Activated B cell treated with CpG ODN at 0.5 μM for 24 hours (primary cell): Measurements from ENCODE around the gene LRIT3. TPM values are rescaled to one million over a fixed set of nuclear protein-coding genes. Genes with fewer than 3 reads are reported as not detected.

ENCODE experiments used
- ATAC-seq: fragments of 200-7000 bp; cut with Tn5 transposase; one replicate; pipeline ENCODE4 v1.10.0; 2021; ENCODE audit warnings: low read depth, mild to moderate bottlenecking, moderate library complexity
- CTCF ChIA-PET: fragments of 350-600 bp; sonication (Branson Sonifier 250); formaldehyde crosslinking; loops from one replicate; lab custom pipeline; 2021; ENCODE audit warnings: antibody characterized with exemption; lab: Charles Lee
- POLR2A ChIA-PET: fragments of 350-600 bp; sonication (Branson Sonifier 250); formaldehyde crosslinking; loops from one replicate; lab custom pipeline; 2021; ENCODE audit warnings: antibody characterized with exemption; lab: Charles Lee
- DNase-seq: peaks from one replicate; pipeline ENCODE4 v3.0.0; 2022
- H3K27ac Mint-ChIP-seq: one replicate; pipeline ENCODE4 v1.8.0; 2020; ENCODE audit warnings: mixed read lengths
- H3K27me3 Mint-ChIP-seq: one replicate; pipeline ENCODE4 v1.8.0; 2021; ENCODE audit warnings: mixed read lengths
- H3K36me3 Mint-ChIP-seq: one replicate; pipeline ENCODE4 v1.8.0; 2021; ENCODE audit warnings: low read depth, mixed read lengths
- H3K4me1 Mint-ChIP-seq: one replicate; pipeline ENCODE4 v1.8.0; 2021; ENCODE audit warnings: mixed read lengths
- H3K4me3 Mint-ChIP-seq: one replicate; pipeline ENCODE4 v1.8.0; 2020; ENCODE audit warnings: mild to moderate bottlenecking, mixed read lengths
- H3K9me3 Mint-ChIP-seq: one replicate; pipeline ENCODE4 v1.8.0; 2020; ENCODE audit warnings: mixed read lengths
- intact Hi-C: fragments of 100-400 bp; cut with micrococcal nuclease; formaldehyde crosslinking; loops from one replicate; pipeline ENCODE4 v1.15.1; 2024
- total RNA-seq: library from RNA; stranded (reverse); gene quantifications from 2 replicates; pipeline ENCODE4 v1.2.3, GENCODE V29; 2022
- TF ChIP-seq, protein P1 (sequence below): fragments of 200-600 bp; IDR thresholded peaks from one replicate; pipeline ENCODE4 v1.8.0; 2022; ENCODE audit warnings: antibody characterized with exemption, mild to moderate bottlenecking

LRIT3 gene
- total RNA-seq, 1 donor from 2014 or later = 0.22 TPM

DNA sequence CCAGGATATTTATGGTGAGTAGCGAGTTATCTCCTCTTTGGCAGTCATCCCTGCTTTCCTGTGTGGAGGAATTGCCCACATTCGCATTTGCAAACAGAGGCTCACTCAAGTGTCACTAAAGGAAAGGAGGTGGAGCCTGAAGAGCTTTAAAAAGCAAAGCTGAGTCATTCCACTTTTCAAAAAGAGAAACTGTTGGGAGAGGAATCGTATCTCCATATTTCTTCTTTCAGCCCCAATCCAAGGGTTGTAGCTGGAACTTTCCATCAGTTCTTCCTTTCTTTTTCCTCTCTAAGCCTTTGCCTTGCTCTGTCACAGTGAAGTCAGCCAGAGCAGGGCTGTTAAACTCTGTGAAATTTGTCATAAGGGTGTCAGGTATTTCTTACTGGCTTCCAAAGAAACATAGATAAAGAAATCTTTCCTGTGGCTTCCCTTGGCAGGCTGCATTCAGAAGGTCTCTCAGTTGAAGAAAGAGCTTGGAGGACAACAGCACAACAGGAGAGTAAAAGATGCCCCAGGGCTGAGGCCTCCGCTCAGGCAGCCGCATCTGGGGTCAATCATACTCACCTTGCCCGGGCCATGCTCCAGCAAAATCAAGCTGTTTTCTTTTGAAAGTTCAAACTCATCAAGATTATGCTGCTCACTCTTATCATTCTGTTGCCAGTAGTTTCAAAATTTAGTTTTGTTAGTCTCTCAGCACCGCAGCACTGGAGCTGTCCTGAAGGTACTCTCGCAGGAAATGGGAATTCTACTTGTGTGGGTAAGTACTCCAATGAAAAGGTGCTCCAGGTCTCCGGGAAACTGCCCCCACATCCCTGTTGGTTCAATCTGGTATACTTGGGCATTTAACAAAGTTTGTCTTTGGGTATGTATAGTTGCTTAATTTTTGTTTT lies 65.0 kb downstream of the LRIT3 start, which contains the start of gene EGF:
Gene EGF (plus strand): TSS at position 178 of the 890 bp plus-strand sequence. CDS start 453 bp downstream, at position 631.
- ATAC-seq = no peak
- Mint-ChIP-seq H3K4me3 (no peak within 1 kb of the TSS), H3K4me1 (no peaks in the 10 kb centered on the region), H3K27ac (no peak within 1 kb of the TSS), H3K9me3 (no peaks in the 10 kb centered on the region), H3K36me3 (no peaks in the 10 kb centered on the region), H3K27me3 (peaks cover 13% of the 10 kb centered on the region)
- no peak for DNase-seq
- intact Hi-C loops = no loop called here
- ChIA-PET CTCF (no interaction called here), POLR2A (no interaction called here)
- TF ChIP-seq, protein P1, sequence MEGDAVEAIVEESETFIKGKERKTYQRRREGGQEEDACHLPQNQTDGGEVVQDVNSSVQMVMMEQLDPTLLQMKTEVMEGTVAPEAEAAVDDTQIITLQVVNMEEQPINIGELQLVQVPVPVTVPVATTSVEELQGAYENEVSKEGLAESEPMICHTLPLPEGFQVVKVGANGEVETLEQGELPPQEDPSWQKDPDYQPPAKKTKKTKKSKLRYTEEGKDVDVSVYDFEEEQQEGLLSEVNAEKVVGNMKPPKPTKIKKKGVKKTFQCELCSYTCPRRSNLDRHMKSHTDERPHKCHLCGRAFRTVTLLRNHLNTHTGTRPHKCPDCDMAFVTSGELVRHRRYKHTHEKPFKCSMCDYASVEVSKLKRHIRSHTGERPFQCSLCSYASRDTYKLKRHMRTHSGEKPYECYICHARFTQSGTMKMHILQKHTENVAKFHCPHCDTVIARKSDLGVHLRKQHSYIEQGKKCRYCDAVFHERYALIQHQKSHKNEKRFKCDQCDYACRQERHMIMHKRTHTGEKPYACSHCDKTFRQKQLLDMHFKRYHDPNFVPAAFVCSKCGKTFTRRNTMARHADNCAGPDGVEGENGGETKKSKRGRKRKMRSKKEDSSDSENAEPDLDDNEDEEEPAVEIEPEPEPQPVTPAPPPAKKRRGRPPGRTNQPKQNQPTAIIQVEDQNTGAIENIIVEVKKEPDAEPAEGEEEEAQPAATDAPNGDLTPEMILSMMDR = no peak

DNA sequence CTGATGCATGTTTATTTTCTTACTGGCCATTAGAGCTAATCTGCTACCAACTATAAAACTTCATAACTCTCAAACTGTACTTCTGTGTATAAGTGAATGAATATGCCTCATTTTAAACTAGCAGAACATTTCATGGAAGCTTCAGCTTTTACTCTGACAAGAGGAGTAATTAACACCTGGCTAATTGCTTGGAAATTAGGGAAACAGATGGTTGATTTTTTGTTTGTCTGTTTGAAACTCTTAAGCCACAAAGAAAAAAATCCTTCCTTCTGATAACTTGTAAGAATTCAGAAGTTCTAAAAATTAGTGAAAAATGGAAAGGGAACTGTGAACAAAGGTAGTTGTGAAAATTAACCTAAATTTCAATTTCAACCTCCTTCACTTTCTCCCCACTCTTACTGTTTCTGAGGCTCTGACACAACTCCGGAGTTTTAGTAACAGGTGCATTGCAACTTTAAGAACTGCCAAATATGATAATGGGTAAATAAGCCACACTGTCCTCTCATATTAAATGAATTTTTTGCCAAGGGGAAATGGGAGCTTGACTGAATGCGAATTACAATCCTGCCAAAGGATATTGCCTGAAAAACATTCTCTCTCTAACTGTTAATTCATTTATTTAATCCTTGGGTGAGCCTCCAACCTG lies 65.8 kb downstream of the LRIT3 start:
- DNase-seq (no peak), ATAC-seq (no peak)
- H3K36me3 Mint-ChIP-seq = no peaks in the 10 kb centered on the region
- no peak overlapping the region for H3K27ac Mint-ChIP-seq
- intact Hi-C loops = no loop called here
- ChIA-PET POLR2A (no interaction called here), CTCF (no interaction called here)
- H3K4me1 Mint-ChIP-seq = no peaks in the 10 kb centered on the region
- no peaks in the 10 kb centered on the region for H3K9me3 Mint-ChIP-seq
- peaks cover 13% of the 10 kb centered on the region for H3K27me3 Mint-ChIP-seq
- TF ChIP-seq, protein P1 = no peak
- H3K4me3 Mint-ChIP-seq = no peak overlapping the region

DNA sequence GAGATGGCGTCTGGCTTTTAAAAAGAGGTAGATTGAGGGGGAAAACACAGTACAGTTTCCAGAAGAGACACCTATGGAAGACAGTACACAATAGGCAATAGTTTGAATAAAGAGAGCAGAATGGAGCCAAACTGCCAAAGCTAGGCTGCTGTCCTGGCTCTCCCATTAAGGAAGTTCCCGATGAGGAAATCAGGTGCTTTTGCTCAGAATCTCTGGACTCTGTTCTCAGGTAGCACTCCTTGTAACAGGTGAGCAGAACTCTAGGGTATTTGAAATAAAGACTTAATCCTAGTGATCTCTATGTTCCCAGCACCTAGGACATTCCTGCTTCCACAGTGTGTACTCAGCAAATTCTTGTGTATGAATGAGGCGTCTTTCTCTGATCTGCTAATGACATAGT lies 66.4 kb downstream of the LRIT3 start:
- CTCF ChIA-PET = no interaction called here
- ATAC-seq = no peak
- Mint-ChIP-seq H3K9me3 (no peaks in the 10 kb centered on the region), H3K4me3 (no peak overlapping the region), H3K27me3 (peaks cover 13% of the 10 kb centered on the region), H3K27ac (no peak overlapping the region), H3K36me3 (no peaks in the 10 kb centered on the region), H3K4me1 (no peaks in the 10 kb centered on the region)
- no peak for DNase-seq
- POLR2A ChIA-PET = no interaction called here
- TF ChIP-seq, protein P1 = no peak
- intact Hi-C loops = no loop called here

- H3K4me3 Mint-ChIP-seq = no peak overlapping the region
- no peak overlapping the region for H3K27ac Mint-ChIP-seq
- CTCF ChIA-PET = no interaction called here
- H3K27me3 Mint-ChIP-seq = peaks cover 13% of the 10 kb centered on the region
- H3K9me3 Mint-ChIP-seq = no peaks in the 10 kb centered on the region
- POLR2A ChIA-PET = no interaction called here
- DNase-seq = no peak
- intact Hi-C loops = no loop called here
- TF ChIP-seq, protein P1 = no peak
- H3K4me1 Mint-ChIP-seq = no peaks in the 10 kb centered on the region
- no peak for ATAC-seq
- H3K36me3 Mint-ChIP-seq = no peaks in the 10 kb centered on the region
Measured at GRCh38 chr4:109915385-109916026, 67.6 kb downstream of the LRIT3 start.

DNA sequence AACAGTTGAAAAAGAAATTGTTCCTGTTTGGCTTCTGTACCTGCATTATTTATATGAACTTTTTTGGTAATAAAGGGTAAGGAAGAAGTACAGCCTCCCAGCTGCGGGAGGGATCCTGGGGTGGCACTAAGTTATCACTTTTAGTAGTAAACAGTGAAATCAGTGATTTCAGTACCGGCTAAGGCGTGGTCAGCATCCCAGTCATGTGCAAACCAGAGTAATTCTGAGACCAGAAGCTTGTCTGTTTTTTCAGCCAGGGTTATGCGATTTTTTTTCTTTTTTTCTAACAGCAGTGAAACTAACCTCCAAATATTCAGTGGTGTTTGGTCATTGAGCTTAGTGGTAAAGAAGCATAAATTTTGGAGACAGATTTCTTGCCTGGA lies 68.1 kb downstream of the LRIT3 start:
- ATAC-seq (no peak), DNase-seq (no peak)
- Mint-ChIP-seq H3K27me3 (peaks cover 13% of the 10 kb centered on the region), H3K4me1 (no peaks in the 10 kb centered on the region), H3K36me3 (no peaks in the 10 kb centered on the region), H3K4me3 (no peak overlapping the region), H3K9me3 (no peaks in the 10 kb centered on the region), H3K27ac (no peak overlapping the region)
- TF ChIP-seq, protein P1 = no peak
- CTCF ChIA-PET = no interaction called here
- POLR2A ChIA-PET = no interaction called here
- intact Hi-C loops = no loop called here
